Lung (tissue), 12 donors: Measurements from ENCODE around the gene FAM184B. TPM values are rescaled to one million over a fixed set of nuclear protein-coding genes. Genes with fewer than 3 reads are reported as not detected.

Experiments used
- ATAC-seq: fragments of 200-7000 bp; cut with Tn5 transposase; one replicate; pipeline ENCODE4 v1.9.1; 2020; ENCODE audit warnings: moderate number of reproducible peaks; ENCODE audit not compliant: insufficient read depth, low FRiP score
- DNase-seq, 3 donors: peaks; one replicate each; pipeline ENCODE4 v3.0.0-alpha.2; 2013 to 2017
- H3K27ac ChIP-seq, 2 donors: one replicate each; pipeline ENCODE4 v1.5.1; 2013; ENCODE audit warnings: mild to moderate bottlenecking in 2 of 2, moderate library complexity in 2 of 2, control low read depth in 1 of 2, inconsistent platforms in 1 of 2, low read depth in 1 of 2, low read length in 1 of 2
- H3K27me3 ChIP-seq, 3 donors: one replicate each; pipeline ENCODE4 v1.5.1; 2013; ENCODE audit warnings: low read length in 2 of 3; ENCODE audit not compliant: control insufficient read depth in 3 of 3, insufficient read depth in 3 of 3
- H3K36me3 ChIP-seq, 4 donors: one replicate each; pipeline ENCODE4 v1.5.1; 2013; ENCODE audit warnings: low read length in 4 of 4, mild to moderate bottlenecking in 1 of 4, moderate library complexity in 1 of 4; ENCODE audit not compliant: control insufficient read depth in 4 of 4, insufficient read depth in 4 of 4
- H3K4me1 ChIP-seq, 5 donors: one replicate each; pipeline ENCODE4 v1.5.1; 2013; ENCODE audit warnings: low read length in 5 of 5, mild to moderate bottlenecking in 2 of 5, moderate library complexity in 1 of 5; ENCODE audit not compliant: control insufficient read depth in 5 of 5, insufficient read depth in 5 of 5
- H3K4me3 ChIP-seq: one replicate; pipeline ENCODE4 v1.5.1; 2013; ENCODE audit warnings: mild to moderate bottlenecking, control low read depth, moderate library complexity
- H3K9ac ChIP-seq, 2 donors: one replicate each; pipeline ENCODE4 v1.5.1; 2013; ENCODE audit warnings: low read length in 2 of 2, control low read depth in 1 of 2; ENCODE audit not compliant: insufficient read depth in 1 of 2
- H3K9me3 ChIP-seq, 4 donors: one replicate each; pipeline ENCODE4 v1.5.1; 2013; ENCODE audit warnings: low read length in 3 of 4, mild to moderate bottlenecking in 1 of 4, moderate library complexity in 1 of 4; ENCODE audit not compliant: control insufficient read depth in 4 of 4, insufficient read depth in 3 of 4
- CTCF ChIP-seq: IDR thresholded peaks from 2 replicates; pipeline ENCODE4 v1.5.1; 2012; ENCODE audit warnings: mild to moderate bottlenecking; ENCODE audit errors: control extremely low read depth, extremely low read depth
- WGBS, 2 donors: extraction: QIAGEN DNeasy Blood & Tissue Kit; methylation state at CpG; one replicate each; pipeline ENCODE4 v1.1.7; 2013; 5-methylcytosine and 5-hydroxymethylcytosine counted together
- polyA plus RNA-seq, 2 donors: library from polyadenylated mRNA; stranded (reverse); fragments of 200-250 nt; gene quantifications; one replicate each; pipeline ENCODE4 v1.2.1, GENCODE V29; 2013
- total RNA-seq, 2 donors: library from RNA; depleted of rRNA in 1 of 2; stranded (reverse); fragments of >200 nt in 1 of 2; gene quantifications; one replicate each; pipeline ENCODE4 v1.2.1, GENCODE V29; 2014 to 2021
- donor health status: control.
- donor health status: control.
- donor health status: Bipolar disorder and iron deficiency.
- donor health status: healthy.
- donor health status: DM: yes; HTN: yes; CAD: no.

FAM184B gene
- total and polyA plus RNA-seq, 4 donors = 0.06 to 0.18 (median 0.09) TPM

- Histone ChIP-seq H3K4me1 (no peaks in the 10 kb centered on the region), H3K9me3 (no peaks in the 10 kb centered on the region), H3K4me3 (no peak overlapping the region), H3K9ac (no peak overlapping the region), H3K27me3 (no peaks in the 10 kb centered on the region), H3K27ac (no peak overlapping the region), H3K36me3 (peaks cover 15 to 38% (median 25%) of the 10 kb centered on the region in 4 donors)
- DNase-seq (no peak), ATAC-seq (no peak)
- TF ChIP-seq CTCF = no peak
- 98% methylated on average over 9 of the region's 9 CpGs for WGBS, 2 donors
These were observed 147.8 kb downstream of the FAM184B start for GRCh38 chr4:17633600-17633999.

- no peak for ATAC-seq
- H3K4me3 ChIP-seq = no peak overlapping the region
These were observed 151.2 kb downstream of the FAM184B start for GRCh38 chr4:17630228-17630627.

GRCh38 chr4:17624821-17625220 is 156.6 kb downstream of the FAM184B start:
- 82 to 86% methylated on average over 2 of the region's 2 CpGs for WGBS, 2 donors
- ATAC-seq (no peak), DNase-seq (no peak)
- Histone ChIP-seq H3K9ac (no peak overlapping the region), H3K9me3 (no peaks in the 10 kb centered on the region), H3K27me3 (no peaks in the 10 kb centered on the region), H3K36me3 (peaks cover 47 to 72% (median 56%) of the 10 kb centered on the region in 4 donors), H3K27ac (no peak overlapping the region), H3K4me1 (no peaks in the 10 kb centered on the region), H3K4me3 (no peak overlapping the region)
- TF ChIP-seq CTCF = no peak

More at GRCh38 chr4:17630228-17630627, 151.2 kb downstream of the FAM184B start:
- Histone ChIP-seq H3K9me3 (no peaks in the 10 kb centered on the region), H3K27me3 (no peaks in the 10 kb centered on the region), H3K9ac (no peak overlapping the region), H3K27ac (no peak overlapping the region), H3K36me3 (peaks cover 34 to 58% (median 43%) of the 10 kb centered on the region in 4 donors), H3K4me1 (no peaks in the 10 kb centered on the region)
- no peak for DNase-seq
- WGBS, 2 donors = 91 to 99% methylated on average over 4 of the region's 4 CpGs
- no peak for TF ChIP-seq CTCF

- DNase-seq (no peak), ATAC-seq (no peak)
- WGBS, 2 donors = 86 to 89% methylated on average over 7 of the region's 7 CpGs
- Histone ChIP-seq H3K9ac (no peak overlapping the region), H3K36me3 (peaks cover 49 to 68% (median 55%) of the 10 kb centered on the region in 4 donors), H3K27ac (no peak overlapping the region), H3K4me1 (peaks cover 0 to 9% (median 0%) of the 10 kb centered on the region in 5 donors), H3K27me3 (no peaks in the 10 kb centered on the region), H3K4me3 (no peak overlapping the region), H3K9me3 (no peaks in the 10 kb centered on the region)
- TF ChIP-seq CTCF = no peak
These were observed 157.9 kb downstream of the FAM184B start for GRCh38 chr4:17623451-17624001.
